Stimulated activated effector memory CD8-positive, alpha-beta T cell treated with anti-CD3 and anti-CD28 coated beads, Interleukin-12 subunit alpha, Interleukin-12 subunit beta, amount 100 ng/mL, for 72 hours (primary cell): ENCODE results near the gene MRC2.
A peak's percentile ranks its signal among the peaks of the same experiment; 100 is the strongest.

ENCODE experiments used
- ATAC-seq: fragments of 150-1000 bp; cut with Tn5 transposase; 2 replicates; pipeline ENCODE4 v1.10.0; 2021
- DNase-seq, 2 donors: peaks; one replicate each; pipeline ENCODE4 v3.0.0; 2021 to 2022; ENCODE audit warnings: low spot score in 2 of 2
- H3K27ac Mint-ChIP-seq: one replicate; pipeline ENCODE4 v1.8.0; 2022; ENCODE audit warnings: mild to moderate bottlenecking, mixed read lengths
- H3K36me3 Mint-ChIP-seq: one replicate; pipeline ENCODE4 v1.8.0; 2022; ENCODE audit warnings: mild to moderate bottlenecking, mixed read lengths
- H3K4me1 Mint-ChIP-seq: one replicate; pipeline ENCODE4 v1.8.0; 2022; ENCODE audit warnings: mixed read lengths
- H3K4me3 Mint-ChIP-seq: one replicate; pipeline ENCODE4 v1.8.0; 2022; ENCODE audit warnings: mild to moderate bottlenecking, mixed read lengths
- H3K9me3 Mint-ChIP-seq: one replicate; pipeline ENCODE4 v1.8.0; 2022; ENCODE audit warnings: mixed read lengths

Gene MRC2

GRCh38 chr17:62717889-62718288, 90.4 kb downstream of the MRC2 start:
- H3K27ac Mint-ChIP-seq, result no peak overlapping the region
- H3K9me3 Mint-ChIP-seq, result no peaks in the 10 kb centered on the region
- no peak for DNase-seq
- no peaks in the 10 kb centered on the region for H3K36me3 Mint-ChIP-seq
- no peak overlapping the region for H3K4me3 Mint-ChIP-seq
- ATAC-seq, result peak; percentile 60
- peaks cover 29% of the 10 kb centered on the region for H3K4me1 Mint-ChIP-seq

GRCh38 chr17:62718429-62718828, 91.0 kb downstream of the MRC2 start:
- DNase-seq, result no peak
- peak; percentile 90 for ATAC-seq
- Mint-ChIP-seq H3K9me3 (no peaks in the 10 kb centered on the region), H3K4me1 (peaks cover 35% of the 10 kb centered on the region), H3K27ac (no peak overlapping the region), H3K36me3 (no peaks in the 10 kb centered on the region), H3K4me3 (no peak overlapping the region)

GRCh38 chr17:62719586-62719985, 92.1 kb downstream of the MRC2 start:
- Mint-ChIP-seq H3K27ac (no peak overlapping the region), H3K4me1 (peaks cover 46% of the 10 kb centered on the region), H3K36me3 (peaks cover under 1% of the 10 kb centered on the region), H3K4me3 (no peak overlapping the region), H3K9me3 (no peaks in the 10 kb centered on the region)
- DNase-seq (no peak), ATAC-seq (no peak)

GRCh38 chr17:62720126-62720850, 92.8 kb downstream of the MRC2 start:
- no peak overlapping the region for H3K27ac Mint-ChIP-seq
- peaks cover 53% of the 10 kb centered on the region for H3K4me1 Mint-ChIP-seq
- no peak for DNase-seq
- H3K36me3 Mint-ChIP-seq, result peaks cover 6% of the 10 kb centered on the region
- no peaks in the 10 kb centered on the region for H3K9me3 Mint-ChIP-seq
- ATAC-seq, result no peak
- H3K4me3 Mint-ChIP-seq, result no peak overlapping the region

GRCh38 chr17:62722625-62723024, 95.2 kb downstream of the MRC2 start:
- peaks cover 6% of the 10 kb centered on the region for H3K36me3 Mint-ChIP-seq
- peaks cover 61% of the 10 kb centered on the region for H3K4me1 Mint-ChIP-seq
- ATAC-seq, result no peak

GRCh38 chr17:62723842-62724241, 96.4 kb downstream of the MRC2 start:
- DNase-seq, result no peak
- no peak overlapping the region for H3K27ac Mint-ChIP-seq
- ATAC-seq, result no peak
- H3K9me3 Mint-ChIP-seq, result no peaks in the 10 kb centered on the region
- H3K4me3 Mint-ChIP-seq, result peak overlapping the region; percentile 49
- peaks cover 49% of the 10 kb centered on the region for H3K4me1 Mint-ChIP-seq
- H3K36me3 Mint-ChIP-seq, result peaks cover 6% of the 10 kb centered on the region

More at GRCh38 chr17:62722625-62723024, 95.2 kb downstream of the MRC2 start:
- no peaks in the 10 kb centered on the region for H3K9me3 Mint-ChIP-seq
- H3K27ac Mint-ChIP-seq, result no peak overlapping the region
- no peak overlapping the region for H3K4me3 Mint-ChIP-seq
- no peak for DNase-seq

GRCh38 chr17:62724398-62725146, 97.1 kb downstream of the MRC2 start:
- Mint-ChIP-seq H3K9me3 (no peaks in the 10 kb centered on the region), H3K27ac (peak overlapping the region; percentile 13), H3K36me3 (peaks cover 6% of the 10 kb centered on the region), H3K4me3 (peak overlapping the region; percentile 49), H3K4me1 (peaks cover 44% of the 10 kb centered on the region)
- DNase-seq (peak; percentile 50 to 82), ATAC-seq (peak; percentile 99)

- Mint-ChIP-seq H3K4me3 (no peak overlapping the region), H3K27ac (no peak overlapping the region), H3K9me3 (no peaks in the 10 kb centered on the region), H3K36me3 (peaks cover 6% of the 10 kb centered on the region), H3K4me1 (peaks cover 35% of the 10 kb centered on the region)
- no peak for DNase-seq
- no peak for ATAC-seq
These were observed 98.3 kb downstream of the MRC2 start for GRCh38 chr17:62725791-62726249.

- no peaks in the 10 kb centered on the region for H3K9me3 Mint-ChIP-seq
These were observed 100.6 kb downstream of the MRC2 start for GRCh38 chr17:62727916-62728672.

GRCh38 chr17:62732125-62732524, 104.7 kb downstream of the MRC2 start:
- DNase-seq, result no peak
- Mint-ChIP-seq H3K4me1 (peaks cover 3% of the 10 kb centered on the region), H3K9me3 (no peaks in the 10 kb centered on the region), H3K4me3 (no peak overlapping the region), H3K27ac (no peak overlapping the region), H3K36me3 (no peaks in the 10 kb centered on the region)
- ATAC-seq, result no peak

More at GRCh38 chr17:62727916-62728672, 100.6 kb downstream of the MRC2 start:
- H3K4me1 Mint-ChIP-seq, result peaks cover 33% of the 10 kb centered on the region
- ATAC-seq (no peak), DNase-seq (no peak)
- H3K36me3 Mint-ChIP-seq, result peaks cover 6% of the 10 kb centered on the region
- no peak overlapping the region for H3K27ac Mint-ChIP-seq
- no peak overlapping the region for H3K4me3 Mint-ChIP-seq

- peaks cover 18% of the 10 kb centered on the region for H3K4me1 Mint-ChIP-seq
- no peaks in the 10 kb centered on the region for H3K9me3 Mint-ChIP-seq
- ATAC-seq (no peak), DNase-seq (no peak)
- no peaks in the 10 kb centered on the region for H3K36me3 Mint-ChIP-seq
- no peak overlapping the region for H3K4me3 Mint-ChIP-seq
- no peak overlapping the region for H3K27ac Mint-ChIP-seq
These were observed 107.7 kb downstream of the MRC2 start for GRCh38 chr17:62735044-62735651.

GRCh38 chr17:62737513-62737912, 110.0 kb downstream of the MRC2 start:
- ATAC-seq (peak; percentile 91), DNase-seq (peak in 1 of 2 donors; percentile 60)
- H3K9me3 Mint-ChIP-seq, result no peaks in the 10 kb centered on the region
- peaks cover 18% of the 10 kb centered on the region for H3K4me1 Mint-ChIP-seq
- no peak overlapping the region for H3K27ac Mint-ChIP-seq
- H3K36me3 Mint-ChIP-seq, result no peaks in the 10 kb centered on the region
- no peak overlapping the region for H3K4me3 Mint-ChIP-seq

GRCh38 chr17:62738281-62738680, 110.8 kb downstream of the MRC2 start:
- Mint-ChIP-seq H3K27ac (no peak overlapping the region), H3K9me3 (no peaks in the 10 kb centered on the region), H3K36me3 (no peaks in the 10 kb centered on the region), H3K4me3 (no peak overlapping the region), H3K4me1 (peaks cover 18% of the 10 kb centered on the region)
- no peak for DNase-seq
- ATAC-seq, result no peak

GRCh38 chr17:62739645-62740388, 112.3 kb downstream of the MRC2 start:
- Mint-ChIP-seq H3K36me3 (no peaks in the 10 kb centered on the region), H3K9me3 (no peaks in the 10 kb centered on the region), H3K4me1 (peaks cover 18% of the 10 kb centered on the region), H3K4me3 (no peak overlapping the region), H3K27ac (no peak overlapping the region)
- no peak for DNase-seq
- no peak for ATAC-seq
